NCI-H345 treated with DMSO at 0.1 percent for 48 hours (cell line): ENCODE results near the gene KRTAP2-4.
"Not testable (repeated sequence)": the region's sequence is repeated elsewhere in the genome, so short reads cannot be mapped to it uniquely, and the experiment has no call there.

Experiments used
- DNase-seq: peaks from one replicate; lab custom pipeline; 2025; ENCODE audit not compliant: unreplicated experiment; lab: John Stamatoyannopoulos, UW

Gene KRTAP2-4

GRCh38 chr17:41071606-41072360 lies 6.1 kb upstream of the KRTAP2-4 start:
- no peak for DNase-seq

DNA sequence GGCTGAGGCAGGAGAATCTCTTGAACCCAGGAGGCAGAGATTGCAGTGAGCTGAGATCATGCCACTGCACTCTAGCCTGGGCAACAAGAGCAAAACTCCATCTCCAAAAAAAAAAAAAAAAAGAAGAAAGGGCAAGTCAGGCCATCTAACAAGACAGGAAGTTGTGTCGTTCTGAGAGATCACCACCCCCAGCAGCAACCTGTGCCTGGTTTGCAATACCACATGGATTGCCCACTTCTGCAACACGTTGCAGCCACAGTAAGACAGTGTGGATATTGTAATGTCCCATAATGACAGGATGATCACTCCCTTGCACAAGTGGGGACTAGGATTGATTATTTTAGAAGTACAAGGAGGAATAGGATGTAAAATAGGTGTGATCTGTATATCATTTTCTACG lies 3.4 kb upstream of the KRTAP2-4 start:
- DNase-seq = no peak

DNA sequence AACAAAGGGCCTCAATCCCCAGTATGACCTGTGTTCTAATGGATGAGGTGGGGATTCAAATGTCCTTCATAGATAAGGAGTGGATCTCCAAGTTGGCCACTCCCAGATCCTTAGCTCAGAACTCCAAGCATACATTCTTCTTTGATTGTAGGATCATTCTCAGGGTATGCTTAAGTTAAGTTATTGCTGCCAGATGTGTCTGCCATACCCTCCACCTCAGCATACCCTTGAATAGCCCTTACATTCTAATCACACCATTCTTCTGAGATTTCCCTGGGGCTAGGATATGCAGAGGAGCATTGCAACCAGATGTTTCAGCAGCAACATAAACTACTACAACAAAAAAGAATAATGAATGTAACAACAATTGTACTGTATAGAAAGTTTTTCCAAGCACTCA lies 1.6 kb upstream of the KRTAP2-4 start:
- no peak for DNase-seq

DNA sequence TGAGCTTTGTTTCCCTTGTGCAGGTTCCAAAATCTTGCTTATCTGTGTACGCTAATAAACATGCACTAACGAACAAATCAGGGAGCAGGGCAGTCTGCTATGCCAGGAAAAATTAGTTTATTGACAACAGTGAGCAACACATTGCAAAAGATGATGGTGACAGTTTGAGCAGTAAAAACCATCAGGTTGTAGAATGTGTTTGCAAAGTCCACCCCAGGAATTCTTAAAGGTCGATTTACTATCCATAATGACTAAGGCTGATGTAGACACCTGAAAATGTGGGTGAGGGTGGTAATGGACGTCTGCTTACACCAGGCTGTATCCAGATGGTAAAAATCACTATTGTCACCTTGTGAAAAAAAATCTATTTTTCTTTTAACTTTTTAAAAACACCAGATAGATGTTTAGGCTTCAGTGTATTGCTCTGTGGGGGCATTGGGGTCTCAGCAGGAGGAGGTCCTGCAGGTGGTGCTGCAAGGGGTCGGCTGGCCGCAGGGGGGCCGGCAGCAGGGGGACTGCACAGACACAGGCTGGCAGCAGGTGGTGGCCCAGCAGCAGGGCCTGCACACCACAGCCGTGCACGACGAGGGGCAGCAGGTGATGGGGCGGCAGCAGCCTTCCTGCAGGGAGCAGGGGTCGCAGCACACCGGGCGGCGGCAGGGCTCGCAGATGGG lies 526 bp downstream of the KRTAP2-4 start:
- DNase-seq = not testable (repeated sequence)

- DNase-seq = no peak
These were observed 1.4 kb downstream of the KRTAP2-4 start for GRCh38 chr17:41064301-41064700.

DNA sequence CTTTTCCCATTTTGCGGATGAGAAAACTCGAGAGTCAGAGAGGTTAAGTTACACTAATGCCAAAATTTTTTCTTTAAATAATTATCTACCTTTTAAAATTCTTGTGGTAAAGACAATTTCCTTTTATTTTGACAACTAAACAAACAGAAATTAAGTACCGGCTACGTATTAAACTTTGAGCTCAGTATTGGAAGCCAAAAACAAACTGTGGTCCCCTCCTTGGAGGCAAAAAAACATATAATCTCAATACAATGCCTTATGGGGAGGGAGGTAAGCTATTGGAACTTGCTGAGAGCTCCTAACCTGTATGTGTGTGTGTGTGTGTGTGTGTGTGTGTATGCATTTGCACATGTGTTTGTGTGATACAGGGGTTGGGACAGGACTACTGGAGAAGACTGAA lies 2.2 kb downstream of the KRTAP2-4 start:
- DNase-seq = no peak

DNA sequence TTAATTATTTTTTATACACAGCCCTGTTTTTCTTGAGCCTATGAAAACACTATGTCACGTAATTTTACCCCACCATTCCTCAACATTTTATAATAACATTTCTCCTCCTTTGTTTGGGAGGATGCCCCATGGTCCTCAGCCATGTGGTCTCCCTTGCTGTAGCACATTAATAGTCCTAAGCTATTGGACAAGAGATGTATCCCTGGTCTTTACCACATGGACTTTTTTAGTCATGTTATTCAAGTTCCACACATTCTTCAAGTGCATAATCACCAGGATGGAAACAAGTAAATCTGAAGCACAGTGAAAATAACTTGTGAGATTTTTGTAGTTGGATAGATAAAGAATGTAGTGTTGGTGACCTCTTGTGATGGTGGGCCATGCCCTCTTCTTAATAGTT lies 3.7 kb downstream of the KRTAP2-4 start:
- no peak for DNase-seq

- no peak for DNase-seq
These were observed 5.6 kb downstream of the KRTAP2-4 start, which contains the start of gene KRTAP2-3 for GRCh38 chr17:41060052-41060604. Gene KRTAP2-3, minus strand, starts transcription at chr17:41060114. Its CDS starts 64 bp downstream, at chr17:41060050.

DNA sequence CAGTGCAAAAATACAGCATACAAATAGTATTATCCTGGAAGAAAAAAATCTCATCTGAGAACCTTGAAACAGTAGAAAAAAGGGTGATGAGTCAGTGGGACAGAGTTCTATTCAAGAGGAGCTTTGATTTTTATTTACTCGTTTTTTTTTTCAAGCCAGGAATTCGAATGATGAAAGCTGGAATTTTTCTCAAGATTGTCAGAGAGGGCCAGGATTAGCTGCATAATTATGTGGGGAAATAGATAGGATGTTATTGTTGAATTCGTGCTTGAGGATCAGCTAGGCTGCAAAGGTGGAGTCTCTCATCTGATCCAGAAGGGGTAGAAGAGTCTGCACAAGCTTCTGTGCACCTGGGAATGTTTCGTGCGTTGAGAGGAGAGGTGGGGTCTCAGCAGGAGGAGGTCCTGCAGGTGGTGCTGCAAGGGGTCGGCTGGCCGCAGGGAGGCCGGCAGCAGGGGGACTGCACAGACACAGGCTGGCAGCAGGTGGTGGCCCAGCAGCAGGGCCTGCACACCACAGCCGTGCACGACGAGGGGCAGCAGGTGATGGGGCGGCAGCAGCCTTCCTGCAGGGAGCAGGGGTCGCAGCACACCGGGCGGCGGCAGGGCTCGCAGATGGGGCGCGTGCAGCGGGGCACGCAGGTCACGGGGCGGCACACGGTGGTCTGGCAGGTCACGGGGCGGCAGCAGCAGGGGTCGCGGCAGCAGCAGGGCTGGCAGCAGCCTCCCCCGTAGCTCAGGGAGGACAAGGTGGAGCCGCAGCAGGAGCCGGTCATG lies 6.2 kb downstream of the KRTAP2-4 start:
- not testable (repeated sequence) for DNase-seq

- no peak for DNase-seq
These were observed 6.9 kb downstream of the KRTAP2-4 start for GRCh38 chr17:41058741-41059140.

GRCh38 chr17:41057547-41057946 lies 8.1 kb downstream of the KRTAP2-4 start:
- no peak for DNase-seq

GRCh38 chr17:41055130-41055529 lies 10.5 kb downstream of the KRTAP2-4 start, which contains the start of gene KRTAP2-2:
Gene KRTAP2-2, minus strand, starts transcription at chr17:41055230. Its CDS starts 19 bp downstream, at chr17:41055211.
- DNase-seq = not testable (repeated sequence)

- DNase-seq = not testable (repeated sequence)
These were observed 11.1 kb downstream of the KRTAP2-4 start for GRCh38 chr17:41054556-41054955.

DNA sequence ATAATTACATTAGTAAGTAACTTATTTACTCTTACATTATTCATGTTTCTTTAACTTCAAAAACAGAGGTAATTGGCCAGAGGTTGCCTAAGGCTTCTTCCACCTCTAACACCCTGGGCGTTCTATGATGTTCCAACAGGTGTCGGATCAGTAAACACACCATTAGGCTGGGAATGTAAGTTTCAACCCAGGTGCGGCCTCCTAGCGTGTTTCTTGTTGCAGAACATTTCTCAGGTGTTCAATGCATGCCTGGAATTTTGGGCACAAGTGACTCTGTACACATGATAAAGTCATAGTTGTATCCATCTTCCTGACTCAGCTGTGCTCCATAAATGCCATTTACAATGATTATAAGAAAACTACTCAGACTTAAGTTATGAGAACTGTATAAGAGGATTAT lies 11.7 kb downstream of the KRTAP2-4 start:
- no peak for DNase-seq

GRCh38 chr17:41052566-41052965 lies 13.1 kb downstream of the KRTAP2-4 start:
- DNase-seq = no peak

DNA sequence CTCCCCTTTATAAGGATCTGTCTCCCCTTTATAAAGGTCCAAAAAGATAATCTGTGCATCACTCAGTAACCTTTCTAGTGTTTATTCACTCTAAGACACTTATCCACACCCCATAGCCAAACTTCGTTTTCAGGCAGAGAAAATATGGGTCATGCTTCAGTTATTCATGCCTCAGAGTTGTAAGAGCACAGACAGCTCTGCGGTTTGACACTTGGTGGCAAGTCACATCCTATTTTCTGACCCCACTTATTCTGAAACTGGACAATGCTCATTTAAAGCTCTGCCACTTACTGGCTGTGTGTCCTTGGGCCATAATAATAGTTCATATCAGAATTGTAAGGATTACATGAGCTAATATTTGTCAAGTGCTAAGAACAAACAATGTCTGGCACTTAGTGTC lies 16.6 kb downstream of the KRTAP2-4 start:
- DNase-seq = no peak

DNA sequence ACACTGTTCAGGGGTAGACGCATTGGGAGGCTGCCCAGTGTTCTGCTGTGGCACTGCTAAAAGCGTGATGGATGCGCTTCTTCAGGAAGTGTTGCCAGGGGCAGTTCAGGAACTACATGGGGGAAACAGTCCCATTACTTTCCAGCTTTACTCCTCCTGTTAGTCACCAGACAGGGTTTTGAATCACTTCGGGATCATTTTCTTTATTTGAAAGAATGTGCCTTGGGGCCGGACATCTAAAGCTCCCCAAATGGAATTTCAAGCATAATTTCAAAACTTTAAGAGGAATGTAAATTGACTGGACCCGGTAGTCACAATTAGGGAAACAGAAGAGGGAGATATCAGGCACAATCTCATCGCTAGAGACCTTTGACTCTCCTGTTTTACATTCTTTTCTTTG lies 17.2 kb downstream of the KRTAP2-4 start:
- no peak for DNase-seq

- DNase-seq = not testable (repeated sequence)
These were observed 18.8 kb downstream of the KRTAP2-4 start, which contains the start of gene KRTAP2-1 for GRCh38 chr17:41046735-41047465. Gene KRTAP2-1, minus strand, starts transcription at chr17:41047316. Its CDS starts 49 bp downstream, at chr17:41047267.

- no peak for DNase-seq
These were observed 22.7 kb downstream of the KRTAP2-4 start for GRCh38 chr17:41042953-41043352.

GRCh38 chr17:41040783-41041571 lies 24.7 kb downstream of the KRTAP2-4 start, which contains the start of gene KRTAP1-1:
Gene KRTAP1-1, minus strand, starts transcription at chr17:41041450. Its CDS starts 53 bp downstream, at chr17:41041397.
- DNase-seq = not testable (repeated sequence)
